GM12878 (cell line): ENCODE results near the gene RPS16. TPM values are rescaled to one million over a fixed set of nuclear protein-coding genes. Genes with fewer than 3 reads are reported as not detected.

Source experiments
- ATF2 ChIP-seq: IDR thresholded peaks from 2 replicates; pipeline ENCODE4 v1.6.1; 2012; ENCODE audit warnings: low read length, inconsistent platforms
- ATF7 ChIP-seq: fragments of 450-650 bp; IDR thresholded peaks from 2 replicates; pipeline ENCODE4 v1.6.1; 2016; ENCODE audit warnings: low read depth, mild to moderate bottlenecking
- BHLHE40 ChIP-seq, 2 experiments: fragments of 450-650 bp in 1 of 2; IDR thresholded peaks; 2 replicates each; pipeline ENCODE4 v1.6.1; 2011 to 2017; ENCODE audit warnings: low read depth in 2 of 2, borderline replicate concordance in 1 of 2, improper control_type of control experiment in 1 of 2, low read length in 1 of 2, mild to moderate bottlenecking in 1 of 2
- BRCA1 ChIP-seq: IDR thresholded peaks from 2 replicates; pipeline ENCODE4 v1.6.1; 2011; ENCODE audit warnings: low read depth, low read length, improper control_type of control experiment
- CHD2 ChIP-seq: IDR thresholded peaks from 2 replicates; pipeline ENCODE4 v1.6.1; 2011; ENCODE audit warnings: low read depth, low read length, improper control_type of control experiment, borderline replicate concordance
- CREM ChIP-seq: IDR thresholded peaks from 2 replicates; pipeline ENCODE4 v1.6.1; 2014; ENCODE audit warnings: antibody characterized with exemption, low read depth
- FOXM1 ChIP-seq: IDR thresholded peaks from 2 replicates; pipeline ENCODE4 v1.6.1; 2012; ENCODE audit warnings: low read depth, mild to moderate bottlenecking, inconsistent platforms, low read length, moderate library complexity
- GABPA ChIP-seq: IDR thresholded peaks from 2 replicates; pipeline ENCODE4 v1.6.1; 2014; ENCODE audit warnings: antibody characterized with exemption, low read depth, mild to moderate bottlenecking, inconsistent platforms
- IKZF1 ChIP-seq: fragments of 450-650 bp; conservative IDR thresholded peaks from 2 replicates; pipeline ENCODE4 v1.6.1; 2017; ENCODE audit warnings: antibody characterized with exemption, mild to moderate bottlenecking
- JUNB ChIP-seq: IDR thresholded peaks from 2 replicates; pipeline ENCODE4 v1.6.1; 2016; ENCODE audit warnings: antibody characterized with exemption, mild to moderate bottlenecking
- MEF2A ChIP-seq: IDR thresholded peaks from 2 replicates; pipeline ENCODE4 v1.6.1; 2011; ENCODE audit warnings: low read depth, mild to moderate bottlenecking, low read length, moderate library complexity; ENCODE audit not compliant: insufficient read depth
- MTA3 ChIP-seq: IDR thresholded peaks from 2 replicates; pipeline ENCODE4 v1.6.1; 2012; ENCODE audit warnings: low read length, inconsistent platforms, borderline replicate concordance
- MYB ChIP-seq: fragments of 150-350 bp; IDR thresholded peaks from 2 replicates; pipeline ENCODE4 v1.6.1; 2014; ENCODE audit warnings: mild to moderate bottlenecking, low read depth, low read length, borderline replicate concordance
- PAX5 ChIP-seq: IDR thresholded peaks from 2 replicates; pipeline ENCODE4 v1.6.1; 2011; ENCODE audit warnings: low read depth, low read length, borderline replicate concordance
- PML ChIP-seq: IDR thresholded peaks from 2 replicates; pipeline ENCODE4 v1.6.1; 2012; ENCODE audit warnings: low read length, inconsistent platforms
- POLR2AphosphoS2 ChIP-seq: IDR thresholded peaks from 2 replicates; pipeline ENCODE4 v1.6.1; 2011; ENCODE audit warnings: low read depth, mild to moderate bottlenecking, low read length, improper control_type of control experiment, moderate library complexity
- RBBP5 ChIP-seq: fragments of 200-600 bp; sonication (generic); conservative IDR thresholded peaks from 2 replicates; pipeline ENCODE4 v1.6.1; 2016
- REST ChIP-seq: IDR thresholded peaks from 2 replicates; pipeline ENCODE4 v1.6.1; 2012; ENCODE audit warnings: mild to moderate bottlenecking, low read depth, low read length
- SMARCA5 ChIP-seq: fragments of 450-650 bp; IDR thresholded peaks from 2 replicates; pipeline ENCODE4 v1.6.1; 2017; ENCODE audit warnings: mild to moderate bottlenecking
- TCF12 ChIP-seq: IDR thresholded peaks from 2 replicates; pipeline ENCODE4 v1.6.1; 2011; ENCODE audit warnings: low read depth, mild to moderate bottlenecking, low read length
- TCF3 ChIP-seq: IDR thresholded peaks from 2 replicates; pipeline ENCODE4 v1.6.1; 2012; ENCODE audit warnings: low read depth, mild to moderate bottlenecking, low read length, borderline replicate concordance; ENCODE audit not compliant: insufficient read depth
- ZNF622 ChIP-seq: fragments of 450-650 bp; IDR thresholded peaks from 2 replicates; pipeline ENCODE4 v1.6.1; 2017; ENCODE audit warnings: mild to moderate bottlenecking, inconsistent platforms
- polyA plus RNA-seq, 11 experiments: library from polyadenylated mRNA; depleted of rRNA in 4 of 11; unstranded in 6 of 11; stranded (reverse) in 5 of 11; fragments of >200 nt; fragmentation: Nextera tagmentation in 4 of 11; fragmentation: Illumina TruSeq in 1 of 11; extraction: Ambion mirVana in 4 of 11; extraction: Trizol in 1 of 11; gene quantifications; 1 replicate in 1 of 11; 2 replicates in 10 of 11; pipeline versions ENCODE4 v1.2.1 to v1.2.3, GENCODE V29; 2011 to 2016; ENCODE audit warnings: inconsistent platforms in 2 of 11, missing spikeins in 2 of 11, low read depth in 1 of 11
- total RNA-seq, 4 experiments: library from RNA; depleted of rRNA in 3 of 4; stranded (reverse); fragments of >200 nt in 3 of 4; fragmentation: Illumina TruSeq in 1 of 4; extraction: Trizol in 1 of 4; gene quantifications; 2 replicates each; pipeline versions ENCODE4 v1.2.1 to v1.2.3, GENCODE V29; 2013 to 2021
- TF ChIP-seq, protein P1 (sequence below): fragments of 450-650 bp; conservative IDR thresholded peaks from 2 replicates; pipeline ENCODE4 v1.6.1; 2017; ENCODE audit warnings: mild to moderate bottlenecking, moderate library complexity

RPS16 gene
- total and polyA plus RNA-seq, 10 of the 15 experiments (the other 5 are each of a cell fraction or from before 2014, with no cell fraction given) = 148 to 4,810 (median 2,343) TPM

DNA sequence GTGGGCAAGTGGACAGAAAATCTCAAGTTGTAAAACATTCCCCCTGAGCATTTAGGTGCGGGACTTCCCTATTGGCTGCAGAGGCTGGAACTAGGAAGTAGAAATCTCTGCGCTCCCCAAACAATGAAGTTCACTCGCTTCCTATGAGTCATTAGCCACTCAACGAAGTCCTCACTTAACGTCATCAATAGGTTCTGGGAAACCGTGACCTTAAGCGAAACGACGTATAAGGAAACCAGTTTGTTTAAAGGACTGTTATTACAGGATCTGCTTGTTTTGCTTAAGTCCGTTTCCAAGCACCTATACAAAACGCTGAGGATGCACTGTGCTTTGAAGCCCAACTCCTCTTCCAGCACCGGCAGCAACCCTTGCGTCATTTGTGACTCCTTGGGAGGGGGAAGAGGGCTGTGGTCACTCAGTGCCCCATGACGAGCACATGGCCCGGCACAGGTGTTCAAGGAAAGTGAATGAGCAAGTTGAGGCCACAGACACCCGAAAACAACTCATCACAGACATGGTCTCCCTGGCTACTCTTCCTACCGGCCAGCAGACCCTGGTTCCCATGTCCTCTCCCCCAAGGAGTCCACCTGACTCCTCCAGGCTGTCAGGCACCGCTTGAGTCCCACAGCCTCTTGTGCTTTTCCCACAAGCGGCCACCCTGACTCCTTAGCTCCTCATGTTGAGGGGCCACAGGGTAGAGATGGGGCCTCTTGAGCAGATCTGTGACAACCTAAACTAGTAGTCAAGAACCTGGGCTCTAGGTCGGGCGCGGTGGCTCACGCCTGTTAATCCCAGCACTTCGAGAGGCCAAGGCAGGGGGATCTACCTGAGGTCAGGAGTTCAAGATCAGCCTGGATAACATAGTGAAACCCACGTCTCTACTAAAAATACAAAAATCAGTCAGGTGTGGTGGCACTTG is 4.8 kb downstream of the RPS16 start (continued):
- TF ChIP-seq, protein P1, sequence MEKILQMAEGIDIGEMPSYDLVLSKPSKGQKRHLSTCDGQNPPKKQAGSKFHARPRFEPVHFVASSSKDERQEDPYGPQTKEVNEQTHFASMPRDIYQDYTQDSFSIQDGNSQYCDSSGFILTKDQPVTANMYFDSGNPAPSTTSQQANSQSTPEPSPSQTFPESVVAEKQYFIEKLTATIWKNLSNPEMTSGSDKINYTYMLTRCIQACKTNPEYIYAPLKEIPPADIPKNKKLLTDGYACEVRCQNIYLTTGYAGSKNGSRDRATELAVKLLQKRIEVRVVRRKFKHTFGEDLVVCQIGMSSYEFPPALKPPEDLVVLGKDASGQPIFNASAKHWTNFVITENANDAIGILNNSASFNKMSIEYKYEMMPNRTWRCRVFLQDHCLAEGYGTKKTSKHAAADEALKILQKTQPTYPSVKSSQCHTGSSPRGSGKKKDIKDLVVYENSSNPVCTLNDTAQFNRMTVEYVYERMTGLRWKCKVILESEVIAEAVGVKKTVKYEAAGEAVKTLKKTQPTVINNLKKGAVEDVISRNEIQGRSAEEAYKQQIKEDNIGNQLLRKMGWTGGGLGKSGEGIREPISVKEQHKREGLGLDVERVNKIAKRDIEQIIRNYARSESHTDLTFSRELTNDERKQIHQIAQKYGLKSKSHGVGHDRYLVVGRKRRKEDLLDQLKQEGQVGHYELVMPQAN = no peak
- TF ChIP-seq BRCA1 (no peak), ATF7 (peak; percentile 73), FOXM1 (peak; percentile 53; the same call in 1 of the 2 replicates), MYB (no peak), JUNB (peak; percentile 61), TCF12 (peak; percentile 80; the same call in 1 of the 2 replicates), GABPA (peak; percentile 61; the same call in 1 of the 2 replicates), RBBP5 (peak; percentile 75; the same call in 1 of the 2 replicates), ZNF622 (no peak), CREM (peak; percentile 89), REST (no peak), MEF2A (0 out of 2 replicates have a peak, but pooled peaks have one; percentile 15), SMARCA5 (0 out of 2 replicates have a peak, but pooled peaks have one; percentile 68), MTA3 (peak; percentile 24), IKZF1 (peak; percentile 47; the same call in 1 of the 2 replicates), BHLHE40 (IDR thresholded peaks at IDR 0.05; ENCODE audit: borderline replicate concordance in 1 of 2, low read depth in 2 of 2, low read length in 1 of 2) (peak in 1 of 2 experiments; percentile 49; a peak in 1 of 4 replicates), TCF3 (peak; percentile 82; the same call in 1 of the 2 replicates), ATF2 (peak; percentile 43; the same call in 1 of the 2 replicates), PML (peak; percentile 89), CHD2 (peak; percentile 27; the same call in 1 of the 2 replicates), PAX5 (peak; percentile 8; the same call in 1 of the 2 replicates), POLR2AphosphoS2 (0 out of 2 replicates have a peak, but pooled peaks have one; percentile 36)
